Limb (tissue), 2 donors: Measurements from ENCODE around the gene OBSCN.

ENCODE experiments used
- DNase-seq, 2 donors: peaks; one replicate each; pipeline ENCODE4 v3.0.0-alpha.2; 2016; ENCODE audit errors: extremely low spot score in 2 of 2

Gene OBSCN

DNA sequence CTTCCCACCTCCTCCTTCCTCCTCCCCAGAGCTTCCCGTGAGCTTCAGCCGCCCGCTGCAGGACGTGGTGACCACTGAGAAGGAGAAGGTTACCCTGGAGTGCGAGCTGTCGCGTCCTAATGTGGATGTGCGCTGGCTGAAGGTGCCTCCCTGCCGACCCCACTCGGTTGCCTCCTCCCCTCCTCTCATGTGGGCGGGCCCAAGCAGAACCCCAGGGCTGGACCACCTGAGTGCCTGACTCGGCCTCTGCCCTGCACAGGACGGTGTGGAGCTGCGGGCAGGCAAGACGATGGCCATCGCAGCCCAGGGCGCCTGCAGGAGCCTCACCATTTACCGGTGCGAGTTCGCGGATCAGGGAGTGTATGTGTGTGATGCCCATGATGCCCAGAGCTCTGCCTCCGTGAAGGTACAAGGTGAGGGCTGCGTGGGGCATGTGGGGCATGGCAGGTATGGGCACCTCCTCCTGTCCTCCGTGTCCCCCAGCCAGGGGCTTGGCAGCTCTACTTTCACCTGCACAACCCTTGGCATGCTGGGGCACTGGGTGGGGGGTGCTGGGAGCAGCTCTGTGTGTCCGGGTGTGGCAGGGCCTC is 69.2 kb downstream of the OBSCN start:
- DNase-seq = peak in 1 of 2 donors; percentile 27

DNA sequence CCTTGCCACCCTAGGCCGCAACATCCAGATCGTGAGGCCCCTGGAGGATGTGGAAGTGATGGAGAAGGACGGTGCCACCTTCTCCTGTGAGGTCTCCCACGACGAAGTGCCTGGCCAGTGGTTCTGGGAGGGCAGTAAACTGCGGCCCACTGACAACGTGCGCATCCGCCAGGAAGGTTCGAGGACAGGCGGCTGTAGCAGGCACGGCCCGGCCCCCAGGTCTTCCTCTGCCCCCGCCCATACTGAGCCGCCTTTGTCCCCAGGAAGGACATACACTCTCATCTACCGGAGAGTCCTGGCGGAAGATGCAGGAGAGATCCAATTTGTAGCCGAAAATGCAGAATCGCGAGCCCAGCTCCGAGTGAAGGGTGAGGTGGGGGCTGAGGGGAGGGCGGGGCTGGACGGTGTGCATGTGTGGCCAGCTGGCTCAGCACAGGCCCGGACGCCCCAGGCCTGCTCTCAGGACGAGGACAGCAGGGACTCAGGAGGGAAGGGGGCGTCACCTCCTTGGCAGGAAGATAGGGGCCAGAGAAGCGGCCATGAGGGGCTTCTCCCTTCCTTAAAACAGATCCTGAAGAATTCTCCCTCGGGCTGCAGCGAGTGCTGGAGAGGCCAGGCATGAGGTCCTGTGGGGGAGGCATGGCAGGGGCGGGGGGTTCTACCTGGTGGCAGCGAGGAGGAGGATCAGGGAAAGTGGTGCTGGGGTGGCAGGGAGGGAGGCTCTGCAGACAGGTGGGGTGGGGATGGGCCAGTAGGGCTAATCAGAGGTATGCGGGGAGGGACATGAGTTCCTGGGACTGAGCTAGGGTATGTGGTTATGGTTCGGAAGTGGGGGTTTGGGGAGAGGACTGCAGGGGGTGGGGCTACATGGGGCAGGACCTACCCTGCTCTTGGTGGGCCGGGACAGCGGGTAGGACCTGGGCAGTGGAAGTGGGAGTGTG is 69.9 kb downstream of the OBSCN start:
- peak in 1 of 2 donors; percentile 21 for DNase-seq

DNA sequence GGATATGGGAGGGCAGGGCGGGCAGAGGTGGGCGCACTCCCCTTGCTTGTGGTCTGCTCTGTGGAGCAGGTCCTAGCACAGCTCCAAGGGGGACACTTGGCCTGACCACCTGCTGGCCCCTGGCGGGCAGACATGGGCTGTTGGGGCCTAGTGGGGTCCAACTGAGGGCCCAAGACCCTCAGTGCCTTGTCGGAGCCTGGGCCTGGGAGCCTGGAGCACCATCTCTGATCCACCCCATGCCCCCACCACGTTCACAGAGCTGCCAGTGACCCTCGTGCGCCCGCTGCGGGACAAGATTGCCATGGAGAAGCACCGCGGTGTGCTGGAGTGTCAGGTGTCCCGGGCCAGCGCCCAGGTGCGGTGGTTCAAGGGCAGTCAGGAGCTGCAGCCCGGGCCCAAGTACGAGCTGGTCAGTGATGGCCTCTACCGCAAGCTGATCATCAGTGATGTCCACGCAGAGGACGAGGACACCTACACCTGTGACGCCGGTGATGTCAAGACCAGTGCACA is 70.6 kb downstream of the OBSCN start:
- DNase-seq = peak in 1 of 2 donors; percentile 16

DNA sequence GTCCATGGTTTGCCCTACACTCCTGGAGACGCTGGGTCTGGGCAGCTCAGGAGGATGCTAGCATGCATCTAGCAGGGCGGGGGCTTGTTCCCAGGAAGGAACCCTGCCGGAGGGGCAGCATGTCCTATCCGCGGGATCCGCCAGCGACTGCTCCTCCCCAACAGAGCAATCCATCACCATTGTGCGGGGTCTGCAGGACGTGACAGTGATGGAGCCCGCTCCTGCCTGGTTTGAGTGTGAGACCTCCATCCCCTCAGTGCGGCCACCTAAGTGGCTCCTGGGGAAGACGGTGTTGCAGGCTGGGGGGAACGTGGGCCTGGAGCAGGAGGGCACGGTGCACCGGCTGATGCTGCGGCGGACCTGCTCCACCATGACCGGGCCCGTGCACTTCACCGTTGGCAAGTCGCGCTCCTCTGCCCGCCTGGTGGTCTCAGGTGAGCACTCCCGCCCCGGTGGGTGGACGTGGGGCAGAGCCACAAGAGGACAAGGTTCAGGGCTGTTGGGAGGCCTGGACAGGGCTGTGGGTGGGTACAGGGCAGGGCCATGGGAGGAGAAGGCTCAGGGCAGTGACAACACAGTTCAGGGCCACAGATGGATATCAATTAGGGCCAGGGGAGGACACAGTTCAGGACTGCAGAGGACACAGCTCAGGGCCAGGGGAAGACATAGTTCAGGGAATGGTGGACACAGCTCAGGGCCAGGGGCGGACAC is 71.3 kb downstream of the OBSCN start:
- peak in 1 of 2 donors; percentile 18 for DNase-seq

DNA sequence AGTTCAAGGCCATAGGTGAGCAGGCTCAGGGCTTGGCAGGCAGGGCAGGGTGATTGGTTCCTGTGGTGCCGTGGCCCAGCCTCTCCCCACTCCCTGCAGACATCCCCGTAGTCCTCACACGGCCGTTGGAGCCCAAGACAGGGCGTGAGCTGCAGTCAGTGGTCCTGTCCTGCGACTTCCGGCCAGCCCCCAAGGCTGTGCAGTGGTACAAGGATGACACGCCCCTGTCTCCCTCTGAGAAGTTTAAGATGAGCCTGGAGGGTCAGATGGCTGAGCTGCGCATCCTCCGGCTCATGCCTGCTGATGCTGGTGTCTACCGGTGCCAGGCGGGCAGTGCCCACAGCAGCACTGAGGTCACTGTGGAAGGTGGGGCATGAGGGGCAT is 71.9 kb downstream of the OBSCN start:
- DNase-seq = peak in 1 of 2 donors; percentile 17

DNA sequence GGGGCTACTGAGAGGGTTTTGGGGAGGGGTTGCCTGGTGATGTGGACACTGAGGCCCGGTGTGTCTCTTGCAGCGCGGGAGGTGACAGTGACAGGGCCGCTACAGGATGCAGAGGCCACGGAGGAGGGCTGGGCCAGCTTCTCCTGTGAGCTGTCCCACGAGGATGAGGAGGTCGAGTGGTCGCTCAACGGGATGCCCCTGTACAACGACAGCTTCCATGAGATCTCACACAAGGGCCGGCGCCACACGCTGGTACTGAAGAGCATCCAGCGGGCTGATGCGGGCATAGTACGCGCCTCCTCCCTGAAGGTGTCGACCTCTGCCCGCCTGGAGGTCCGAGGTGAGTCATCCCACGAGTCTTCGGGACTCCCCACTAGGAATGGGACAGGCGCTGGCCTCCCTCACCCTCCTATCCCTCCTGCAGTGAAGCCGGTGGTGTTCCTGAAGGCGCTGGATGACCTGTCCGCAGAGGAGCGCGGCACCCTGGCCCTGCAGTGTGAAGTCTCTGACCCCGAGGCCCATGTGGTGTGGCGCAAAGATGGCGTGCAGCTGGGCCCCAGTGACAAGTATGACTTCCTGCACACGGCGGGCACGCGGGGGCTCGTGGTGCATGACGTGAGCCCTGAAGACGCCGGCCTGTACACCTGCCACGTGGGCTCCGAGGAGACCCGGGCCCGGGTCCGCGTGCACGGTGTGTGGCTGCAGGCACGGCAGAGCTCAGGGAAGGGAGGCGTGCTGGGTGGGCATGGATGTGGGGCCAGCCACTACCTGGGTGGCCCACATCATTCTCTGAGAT is 72.5 kb downstream of the OBSCN start:
- peak in 1 of 2 donors; percentile 18 for DNase-seq

DNA sequence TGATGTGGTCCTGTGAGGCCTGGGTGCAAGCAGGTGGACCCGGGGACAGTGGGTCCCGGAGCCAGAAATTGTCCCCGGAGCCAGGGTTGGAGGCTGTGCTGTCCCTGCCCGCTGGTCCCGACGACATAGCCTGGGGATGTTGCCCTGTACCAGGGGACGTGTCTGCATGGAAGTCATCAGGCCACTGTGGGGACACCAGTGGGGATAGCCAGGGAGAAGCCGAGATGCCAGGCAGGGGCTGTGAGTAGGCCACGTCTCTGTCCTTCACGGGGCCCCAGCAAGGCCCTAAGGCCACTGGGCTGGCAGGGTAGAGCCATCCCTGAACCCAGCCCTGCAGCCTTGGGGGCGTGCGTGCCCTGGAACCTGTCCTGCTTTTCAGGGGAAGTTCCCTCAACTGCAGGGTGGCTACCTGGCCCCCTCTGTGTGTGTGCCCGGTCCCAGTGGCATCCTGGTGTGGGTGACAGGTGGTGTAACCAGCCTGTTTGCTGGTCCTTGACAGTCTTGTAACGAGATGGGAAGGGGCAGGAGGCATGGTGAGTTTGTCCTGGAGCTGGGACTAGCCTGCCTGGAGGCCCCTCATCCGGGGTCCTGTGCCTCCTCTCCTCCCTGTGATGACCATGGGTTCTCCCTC is 73.2 kb downstream of the OBSCN start:
- peak in 1 of 2 donors; percentile 15 for DNase-seq

DNA sequence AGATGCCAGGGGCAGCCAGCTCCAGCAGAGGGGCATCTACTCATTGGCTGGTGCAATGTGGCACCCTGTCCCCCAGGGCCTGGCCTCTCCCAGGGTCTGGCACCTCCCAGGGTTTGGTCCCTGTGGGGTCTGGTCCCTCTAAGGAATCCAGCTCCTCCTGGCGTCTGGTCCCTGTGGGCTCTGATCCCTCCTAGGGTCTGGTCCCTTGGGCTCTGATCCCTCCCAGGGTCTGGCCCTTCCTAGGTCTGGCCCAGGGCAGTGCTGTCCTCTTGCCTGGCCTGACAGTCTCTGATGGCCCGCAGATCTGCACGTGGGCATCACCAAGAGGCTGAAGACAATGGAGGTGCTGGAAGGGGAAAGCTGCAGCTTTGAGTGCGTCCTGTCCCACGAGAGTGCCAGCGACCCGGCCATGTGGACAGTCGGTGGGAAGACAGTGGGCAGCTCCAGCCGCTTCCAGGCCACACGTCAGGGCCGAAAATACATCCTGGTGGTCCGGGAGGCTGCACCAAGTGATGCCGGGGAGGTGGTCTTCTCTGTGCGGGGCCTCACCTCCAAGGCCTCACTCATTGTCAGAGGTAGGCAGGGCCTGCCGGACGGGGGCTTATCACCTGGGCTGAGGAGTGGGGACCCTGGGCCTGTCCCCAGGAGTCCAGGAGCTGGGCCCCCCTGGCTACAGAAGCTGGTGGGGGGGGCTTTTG is 73.9 kb downstream of the OBSCN start:
- DNase-seq = peak in 1 of 2 donors; percentile 16

DNA sequence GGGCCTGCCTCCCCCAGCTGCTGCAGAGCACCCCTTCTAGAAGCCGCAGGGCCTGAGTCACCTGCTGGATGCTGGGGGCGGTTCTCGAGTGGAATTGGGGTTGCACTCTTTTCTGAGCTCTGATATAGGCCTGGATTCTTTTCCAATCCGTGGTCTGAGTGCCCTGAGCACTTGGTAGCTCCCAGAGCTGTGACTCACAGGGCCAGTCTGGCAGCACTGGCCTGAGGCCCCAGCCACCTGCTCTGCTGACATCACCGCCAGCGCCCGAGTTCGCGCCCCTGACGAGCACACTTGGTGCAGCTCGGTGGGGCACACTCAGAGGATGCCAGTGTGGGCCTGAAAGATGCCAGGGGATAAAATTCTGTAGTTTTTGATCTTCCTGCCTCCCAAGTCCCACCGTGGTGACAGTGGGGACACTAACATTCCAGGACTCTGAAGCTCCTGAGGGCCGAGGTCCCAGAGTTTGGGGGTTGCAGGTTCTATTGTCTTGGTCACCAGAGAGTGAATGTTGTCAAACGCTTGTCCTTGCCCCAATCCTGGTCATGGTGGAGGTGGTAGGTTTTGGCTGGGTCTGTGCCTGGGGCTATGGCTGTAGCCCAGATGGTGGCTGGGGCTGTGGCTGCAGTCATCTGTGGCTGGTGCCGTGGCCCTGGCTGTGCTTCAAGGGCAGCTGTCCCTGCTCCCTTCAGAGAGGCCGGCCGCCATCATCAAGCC is 74.6 kb downstream of the OBSCN start:
- DNase-seq = peak in 1 of 2 donors; percentile 12

DNA sequence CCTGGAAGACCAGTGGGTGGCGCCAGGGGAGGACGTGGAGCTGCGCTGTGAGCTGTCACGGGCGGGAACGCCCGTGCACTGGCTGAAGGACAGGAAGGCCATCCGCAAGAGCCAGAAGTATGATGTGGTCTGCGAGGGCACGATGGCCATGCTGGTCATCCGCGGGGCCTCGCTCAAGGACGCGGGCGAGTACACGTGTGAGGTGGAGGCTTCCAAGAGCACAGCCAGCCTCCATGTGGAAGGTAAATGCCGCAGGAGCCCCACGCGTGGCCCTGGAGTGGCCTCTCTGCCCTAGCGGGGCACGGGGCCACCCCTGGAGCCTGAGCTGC is 75.2 kb downstream of the OBSCN start:
- DNase-seq = peak in 1 of 2 donors; percentile 27

DNA sequence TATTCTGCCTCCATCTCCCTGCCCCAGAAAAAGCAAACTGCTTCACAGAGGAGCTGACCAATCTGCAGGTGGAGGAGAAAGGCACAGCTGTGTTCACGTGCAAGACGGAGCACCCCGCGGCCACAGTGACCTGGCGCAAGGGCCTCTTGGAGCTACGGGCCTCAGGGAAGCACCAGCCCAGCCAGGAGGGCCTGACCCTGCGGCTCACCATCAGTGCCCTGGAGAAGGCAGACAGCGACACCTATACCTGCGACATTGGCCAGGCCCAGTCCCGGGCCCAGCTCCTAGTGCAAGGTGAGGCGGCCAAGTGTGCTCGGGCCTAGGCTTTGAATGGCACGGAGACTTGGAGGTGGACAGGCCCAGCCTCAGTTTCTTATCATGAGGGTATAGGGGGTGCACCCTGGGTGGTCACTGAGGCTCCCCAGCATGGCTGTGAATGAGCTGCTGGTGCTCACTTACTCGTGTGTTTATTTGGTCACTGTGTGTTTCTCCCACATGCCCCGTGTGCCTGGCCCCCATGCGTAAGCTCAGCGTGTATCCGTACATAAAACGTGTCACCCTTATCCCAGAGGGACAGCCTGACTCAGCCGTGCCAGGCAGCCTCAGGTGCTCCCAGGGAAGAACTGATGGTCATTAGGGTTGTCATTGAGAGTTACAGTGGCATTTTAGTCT is 75.8 kb downstream of the OBSCN start:
- DNase-seq = no peak

DNA sequence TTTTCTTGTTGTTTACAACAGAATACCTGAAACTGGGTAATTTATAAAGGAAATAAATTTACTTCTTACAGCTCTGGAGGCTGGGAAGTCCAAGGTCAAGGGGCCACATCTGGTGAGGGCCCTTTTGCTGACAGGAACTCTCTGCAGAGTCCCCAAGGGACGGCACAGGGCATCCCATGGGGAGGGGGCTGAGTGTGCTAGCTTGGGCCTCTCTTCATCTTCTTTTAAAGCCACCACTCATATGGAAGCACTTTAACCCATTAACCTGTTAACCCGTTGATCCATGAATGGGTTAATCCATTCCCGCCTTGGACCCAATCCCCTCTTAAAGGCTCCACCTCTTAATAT is 76.3 kb downstream of the OBSCN start:
- DNase-seq = no peak

DNA sequence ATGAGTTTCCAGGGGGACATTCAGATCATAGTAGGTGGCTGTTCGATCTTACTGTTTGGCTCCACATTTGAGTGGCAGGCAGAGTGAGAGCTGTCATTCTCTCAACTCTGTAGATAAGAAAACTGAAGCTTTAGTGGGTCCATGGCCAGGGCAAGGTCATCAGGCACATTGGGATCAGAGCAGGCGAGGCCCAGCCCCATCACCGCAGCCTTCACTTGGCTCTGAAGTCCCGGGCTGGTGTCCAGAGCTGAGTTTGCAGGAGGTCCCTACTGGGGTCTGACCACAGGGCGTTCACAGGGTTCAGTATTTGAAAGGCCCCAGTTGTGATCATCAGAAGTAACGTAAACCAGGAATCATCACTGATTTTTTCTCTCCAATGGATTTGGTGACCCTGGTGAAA is 76.7 kb downstream of the OBSCN start:
- DNase-seq = peak in 1 of 2 donors; percentile 11

DNA sequence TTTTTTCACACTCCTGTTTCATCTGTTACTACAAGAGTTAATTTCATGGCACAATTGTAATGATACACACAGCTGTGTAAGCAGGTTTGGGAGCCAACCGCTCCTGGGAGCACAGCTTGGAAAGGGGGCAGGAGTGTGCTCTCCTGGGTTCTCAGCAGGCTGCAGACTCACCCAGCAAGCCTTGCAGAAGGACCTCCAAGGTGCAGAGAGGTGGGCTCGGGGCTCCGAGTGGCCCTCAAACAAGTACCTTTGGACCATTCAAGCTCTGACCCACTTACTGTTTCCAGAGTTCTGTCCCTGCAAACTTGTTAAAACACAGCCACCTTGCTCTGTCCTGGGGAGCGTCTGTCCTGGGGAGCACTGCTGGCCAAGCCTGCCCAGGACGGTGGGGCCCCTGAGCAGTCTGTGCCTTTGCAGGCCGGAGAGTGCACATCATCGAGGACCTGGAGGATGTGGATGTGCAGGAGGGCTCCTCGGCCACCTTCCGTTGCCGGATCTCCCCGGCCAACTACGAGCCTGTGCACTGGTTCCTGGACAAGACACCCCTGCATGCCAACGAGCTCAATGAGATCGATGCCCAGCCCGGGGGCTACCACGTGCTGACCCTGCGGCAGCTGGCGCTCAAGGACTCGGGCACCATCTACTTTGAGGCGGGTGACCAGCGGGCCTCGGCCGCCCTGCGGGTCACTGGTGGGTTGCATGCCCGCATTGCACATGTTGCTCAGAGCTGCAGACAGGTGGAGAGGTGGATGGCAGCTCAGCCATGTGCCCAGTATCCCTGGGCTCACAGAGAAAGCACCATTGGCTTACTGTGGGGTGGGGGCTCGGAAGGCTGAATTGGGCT is 78.0 kb downstream of the OBSCN start:
- DNase-seq = peak in 1 of 2 donors; percentile 18

DNA sequence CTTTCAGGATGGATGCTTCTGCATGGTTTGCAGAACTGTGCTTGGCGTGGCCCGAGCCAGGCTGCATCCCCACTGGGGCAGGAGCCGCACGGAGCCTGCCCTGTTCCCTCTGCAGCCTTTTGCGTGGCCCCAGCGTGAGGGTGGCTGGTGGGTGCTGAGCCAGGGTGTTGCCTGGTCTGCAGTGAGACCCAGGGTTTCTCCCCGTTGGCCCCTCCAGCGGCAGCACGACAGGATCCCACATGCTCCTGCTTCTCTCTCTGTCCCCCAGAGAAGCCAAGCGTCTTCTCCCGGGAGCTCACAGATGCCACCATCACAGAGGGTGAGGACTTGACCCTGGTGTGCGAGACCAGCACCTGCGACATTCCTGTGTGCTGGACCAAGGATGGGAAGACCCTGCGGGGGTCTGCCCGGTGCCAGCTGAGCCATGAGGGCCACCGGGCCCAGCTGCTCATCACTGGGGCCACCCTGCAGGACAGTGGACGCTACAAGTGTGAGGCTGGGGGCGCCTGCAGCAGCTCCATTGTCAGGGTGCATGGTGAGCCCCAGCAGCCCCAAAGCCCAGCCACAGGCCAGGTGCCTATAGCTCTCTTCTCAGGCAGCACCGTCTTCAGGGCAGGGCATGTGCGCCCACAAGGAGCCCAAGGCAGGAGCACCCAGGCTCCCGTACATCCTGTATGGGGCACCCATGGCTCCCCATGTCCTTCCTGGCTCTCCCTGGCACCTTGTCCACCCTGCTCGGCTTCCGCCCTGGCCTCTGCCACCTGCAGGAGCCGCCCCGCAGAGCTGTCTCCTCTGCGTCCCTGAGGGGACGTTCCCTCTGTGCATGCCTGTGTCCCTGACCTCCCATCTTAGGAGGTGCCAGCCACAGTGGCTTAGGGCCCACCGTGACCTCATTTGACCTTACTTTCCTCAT is 78.9 kb downstream of the OBSCN start:
- DNase-seq = no peak

DNA sequence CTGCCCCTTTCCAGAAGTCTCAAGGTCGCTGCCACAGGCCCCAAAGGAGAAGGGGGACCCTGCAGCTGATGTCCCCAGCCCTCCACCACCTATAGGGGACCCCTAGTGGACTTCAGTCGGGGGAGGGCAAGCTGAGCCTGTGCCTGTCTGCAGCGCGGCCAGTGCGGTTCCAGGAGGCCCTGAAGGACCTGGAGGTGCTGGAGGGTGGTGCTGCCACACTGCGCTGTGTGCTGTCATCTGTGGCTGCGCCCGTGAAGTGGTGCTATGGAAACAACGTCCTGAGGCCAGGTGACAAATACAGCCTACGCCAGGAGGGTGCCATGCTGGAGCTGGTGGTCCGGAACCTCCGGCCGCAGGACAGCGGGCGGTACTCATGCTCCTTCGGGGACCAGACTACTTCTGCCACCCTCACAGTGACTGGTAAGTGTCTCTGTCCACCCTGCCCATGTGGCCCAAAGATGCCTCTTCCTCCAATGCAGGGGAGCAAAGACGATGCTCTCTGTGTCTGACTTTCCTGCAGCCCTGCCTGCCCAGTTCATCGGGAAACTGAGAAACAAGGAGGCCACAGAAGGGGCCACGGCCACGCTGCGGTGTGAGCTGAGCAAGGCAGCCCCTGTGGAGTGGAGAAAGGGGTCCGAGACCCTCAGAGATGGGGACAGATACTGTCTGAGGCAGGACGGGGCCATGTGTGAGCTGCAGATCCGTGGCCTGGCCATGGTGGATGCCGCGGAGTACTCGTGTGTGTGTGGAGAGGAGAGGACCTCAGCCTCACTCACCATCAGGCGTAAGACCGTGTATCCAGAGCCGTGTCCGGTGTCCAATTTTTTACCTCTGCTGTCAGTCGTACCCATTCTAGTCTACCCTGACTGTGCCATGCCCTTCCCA is 79.9 kb downstream of the OBSCN start:
- DNase-seq = no peak
